RWPE2 (cell line): ENCODE data around the gene PLOD2.

Experiments
- ATAC-seq: fragments of 200-7000 bp; cut with Tn5 transposase; 3 replicates; pipeline ENCODE4 v1.9.1; 2021; ENCODE audit warnings: low read depth
- DNase-seq: peaks from one replicate; pipeline ENCODE4 v3.0.0-alpha.2; 2020; ENCODE audit warnings: low spot score
- H3K27ac ChIP-seq: fragments of 450-650 bp; 2 replicates; pipeline ENCODE4 v1.5.1; 2017; ENCODE audit warnings: mild to moderate bottlenecking; ENCODE audit not compliant: poor library complexity, severe bottlenecking
- H3K27me3 ChIP-seq: fragments of 250-450 bp; sonication (Bioruptor Pico); 2 replicates; pipeline ENCODE4 v1.5.1; 2021; ENCODE audit warnings: mild to moderate bottlenecking, moderate library complexity; ENCODE audit not compliant: insufficient read depth, poor library complexity, severe bottlenecking
- H3K36me3 ChIP-seq: fragments of 250-450 bp; sonication (Bioruptor Pico); 2 replicates; pipeline ENCODE4 v1.5.1; 2020; ENCODE audit warnings: low read depth, mild to moderate bottlenecking, moderate library complexity
- H3K4me1 ChIP-seq: fragments of 250-450 bp; sonication (Bioruptor Pico); 2 replicates; pipeline ENCODE4 v1.5.1; 2021; ENCODE audit warnings: mild to moderate bottlenecking, moderate library complexity; ENCODE audit not compliant: insufficient read depth, poor library complexity, severe bottlenecking
- H3K4me3 ChIP-seq: fragments of 250-450 bp; sonication (Bioruptor Pico); 2 replicates; pipeline ENCODE4 v1.5.1; 2021; ENCODE audit warnings: mild to moderate bottlenecking, moderate library complexity; ENCODE audit not compliant: severe bottlenecking
- H3K9me3 ChIP-seq: fragments of 250-450 bp; sonication (Bioruptor Pico); 2 replicates; pipeline ENCODE4 v1.5.1; 2021; ENCODE audit warnings: mild to moderate bottlenecking, moderate library complexity; ENCODE audit not compliant: severe bottlenecking
- CTCF ChIP-seq: fragments of 450-650 bp; IDR thresholded peaks from one replicate; pipeline ENCODE4 v1.5.1; 2017; ENCODE audit warnings: mild to moderate bottlenecking, moderate library complexity; ENCODE audit not compliant: poor library complexity, severe bottlenecking

The PLOD2 gene

DNA sequence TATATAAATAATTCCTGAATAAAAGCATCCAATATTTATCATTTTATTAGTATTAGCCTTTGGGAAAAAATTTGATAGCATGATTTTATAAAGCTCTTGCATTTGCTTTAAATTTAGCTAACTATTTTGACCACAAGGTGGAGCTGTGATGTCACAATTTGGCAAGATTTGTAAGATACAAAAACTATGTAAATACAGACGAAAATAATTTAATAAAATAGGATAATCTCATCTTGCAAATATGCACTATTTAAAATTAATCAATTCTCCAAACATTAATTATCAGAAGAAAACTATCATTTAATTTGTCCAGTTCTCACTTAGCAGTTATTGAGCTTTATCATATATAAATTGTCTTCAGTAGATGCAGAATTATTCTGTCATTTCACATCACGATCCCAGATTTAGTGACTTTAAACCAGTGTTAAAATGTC, 95.4 kb downstream of the PLOD2 start:
- ATAC-seq (no peak), DNase-seq (no peak)
- H3K27me3 ChIP-seq: no peaks in the 10 kb centered on the region
- peak overlapping the region; percentile 57 for H3K27ac ChIP-seq
- H3K36me3 ChIP-seq: peaks cover 57% of the 10 kb centered on the region
- peaks cover 18% of the 10 kb centered on the region for H3K4me1 ChIP-seq
- no peak overlapping the region for H3K4me3 ChIP-seq
- TF ChIP-seq CTCF: peak; percentile 90
- no peaks in the 10 kb centered on the region for H3K9me3 ChIP-seq

DNA sequence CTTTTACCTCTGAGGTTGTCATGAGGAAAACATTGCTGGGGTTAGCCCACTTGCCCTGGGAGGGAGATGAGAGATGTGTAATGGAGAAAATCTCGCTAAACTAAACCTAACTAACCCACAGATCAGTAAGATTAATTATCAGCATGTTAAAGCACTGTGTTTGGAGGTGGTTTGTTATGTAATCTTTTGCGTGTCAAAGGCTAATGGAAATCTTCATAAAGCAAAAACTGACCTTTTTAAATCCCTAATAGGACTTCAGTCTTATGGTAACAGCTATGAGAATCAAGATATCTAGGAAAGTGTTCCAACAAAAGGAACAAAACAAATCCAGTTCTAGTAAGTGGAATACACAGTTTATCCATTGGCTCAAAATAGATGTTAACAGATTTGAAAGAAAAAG, 102.7 kb downstream of the PLOD2 start:
- peaks cover 9% of the 10 kb centered on the region; the same call in 1 of the 2 replicates for H3K36me3 ChIP-seq
- H3K27ac ChIP-seq: no peak overlapping the region
- H3K9me3 ChIP-seq: no peaks in the 10 kb centered on the region
- ATAC-seq: no peak
- no peak for TF ChIP-seq CTCF
- no peaks in the 10 kb centered on the region for H3K27me3 ChIP-seq
- H3K4me1 ChIP-seq: no peaks in the 10 kb centered on the region
- DNase-seq: no peak
- H3K4me3 ChIP-seq: no peak overlapping the region

DNA sequence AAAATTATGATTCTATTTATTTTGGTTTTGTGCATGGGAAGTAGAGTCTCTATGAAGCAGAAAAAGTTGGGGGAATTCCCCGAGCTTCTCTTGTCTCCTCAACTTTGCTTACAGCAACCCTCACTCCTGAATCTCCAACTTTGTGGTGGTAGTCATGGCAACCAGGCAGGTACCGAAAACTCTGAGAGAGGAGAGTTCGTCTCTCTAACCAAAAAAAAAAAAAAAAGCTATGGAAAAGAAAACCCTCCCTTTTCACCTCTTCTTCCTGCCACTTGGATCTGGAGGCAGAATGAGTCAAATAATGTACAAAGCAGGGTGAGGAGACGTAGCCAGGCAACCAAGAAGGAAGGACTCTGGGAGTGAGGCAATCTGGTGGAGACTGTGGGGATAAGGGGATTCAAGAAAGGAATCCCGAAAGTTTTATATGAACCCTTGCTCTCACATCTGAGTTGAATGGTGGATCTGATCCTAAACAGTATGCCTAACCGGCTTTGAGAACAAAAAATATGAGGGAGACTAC, 108.1 kb downstream of the PLOD2 start:
- Histone ChIP-seq H3K36me3 (0 out of 2 replicates have a peak, but pooled peaks cover 7% of the 10 kb centered on the region), H3K27me3 (no peaks in the 10 kb centered on the region), H3K9me3 (no peaks in the 10 kb centered on the region), H3K27ac (no peak overlapping the region), H3K4me1 (no peaks in the 10 kb centered on the region), H3K4me3 (no peak overlapping the region)
- no peak for TF ChIP-seq CTCF
- ATAC-seq (no peak), DNase-seq (no peak)

DNA sequence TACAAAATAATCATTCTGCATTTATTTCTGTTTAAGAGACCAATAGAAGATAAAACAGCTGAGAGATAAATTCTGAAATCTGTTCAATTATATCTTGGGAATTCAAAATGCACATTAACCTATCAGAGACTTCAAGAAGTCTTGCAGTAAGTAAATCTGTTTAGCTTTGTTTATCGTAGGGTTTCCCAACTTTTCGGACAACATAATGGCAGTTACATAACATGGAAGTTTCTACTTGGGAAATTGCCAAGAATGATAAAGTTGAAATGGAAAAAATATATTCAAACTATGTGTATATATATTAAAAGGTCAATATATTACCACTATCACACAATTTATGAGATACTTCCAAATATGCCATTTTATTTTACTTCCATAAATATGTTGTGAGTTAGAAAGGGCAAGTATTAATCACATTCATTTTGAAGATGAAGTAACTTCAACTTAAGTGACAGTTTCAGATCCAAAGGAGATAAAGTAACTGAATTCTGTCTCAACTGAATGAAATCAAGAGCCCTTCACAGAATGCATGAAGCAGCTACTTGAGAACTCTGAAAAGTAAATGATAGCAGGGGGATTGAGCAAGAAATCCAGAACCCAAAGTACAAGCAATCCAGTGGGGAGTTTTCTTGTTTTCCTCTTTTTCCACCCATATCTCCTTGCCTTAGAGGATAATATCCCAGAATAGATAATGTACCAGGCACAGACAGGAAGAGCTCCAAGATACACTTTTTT, 108.8 kb downstream of the PLOD2 start:
- ATAC-seq (no peak), DNase-seq (no peak)
- no peak overlapping the region for H3K27ac ChIP-seq
- no peaks in the 10 kb centered on the region for H3K9me3 ChIP-seq
- 0 out of 2 replicates have a peak, but pooled peaks cover 7% of the 10 kb centered on the region for H3K36me3 ChIP-seq
- H3K4me1 ChIP-seq: no peaks in the 10 kb centered on the region
- TF ChIP-seq CTCF: no peak
- no peak overlapping the region for H3K4me3 ChIP-seq
- H3K27me3 ChIP-seq: no peaks in the 10 kb centered on the region

- ATAC-seq: no peak
- no peak overlapping the region for H3K27ac ChIP-seq
- TF ChIP-seq CTCF: no peak
- DNase-seq: no peak
- no peak overlapping the region for H3K4me3 ChIP-seq
- no peaks in the 10 kb centered on the region for H3K27me3 ChIP-seq
- no peaks in the 10 kb centered on the region for H3K9me3 ChIP-seq
- no peaks in the 10 kb centered on the region for H3K36me3 ChIP-seq
- H3K4me1 ChIP-seq: no peaks in the 10 kb centered on the region
Observed at GRCh38 chr3:146050691-146051090, 110.3 kb downstream of the PLOD2 start.
